Body of pancreas (tissue), 4 donors: ENCODE measurements around the gene SLC1A7.

Experiments
- CTCF ChIP-seq, 7 experiments: fragments of 450-650 bp in 4 of 7; fragments of 200-600 bp in 3 of 7; sonication (generic) in 3 of 7; IDR thresholded peaks; one replicate each; pipeline ENCODE4 v1.5.1; 2016 to 2019; ENCODE audit warnings: antibody characterized with exemption in 7 of 7
- POLR2A ChIP-seq, 3 donors: fragments of 450-650 bp; IDR thresholded peaks; one replicate each; pipeline ENCODE4 v1.6.1; 2016; ENCODE audit warnings: antibody characterized with exemption in 3 of 3, mild to moderate bottlenecking in 2 of 3

- TF ChIP-seq CTCF (IDR thresholded peaks at IDR 0.05) (no peak), POLR2A (IDR thresholded peaks at IDR 0.05) (no peak)
Measured at GRCh38 chr1:53122961-53123413, 19.5 kb downstream of the SLC1A7 start.
